NCI-H1417 (cell line): ENCODE results near the gene CEL.

Experiments
- DNase-seq, 3 experiments: peaks; one replicate each; lab custom pipeline; 2025; lab: John Stamatoyannopoulos, UW

The CEL gene

DNA sequence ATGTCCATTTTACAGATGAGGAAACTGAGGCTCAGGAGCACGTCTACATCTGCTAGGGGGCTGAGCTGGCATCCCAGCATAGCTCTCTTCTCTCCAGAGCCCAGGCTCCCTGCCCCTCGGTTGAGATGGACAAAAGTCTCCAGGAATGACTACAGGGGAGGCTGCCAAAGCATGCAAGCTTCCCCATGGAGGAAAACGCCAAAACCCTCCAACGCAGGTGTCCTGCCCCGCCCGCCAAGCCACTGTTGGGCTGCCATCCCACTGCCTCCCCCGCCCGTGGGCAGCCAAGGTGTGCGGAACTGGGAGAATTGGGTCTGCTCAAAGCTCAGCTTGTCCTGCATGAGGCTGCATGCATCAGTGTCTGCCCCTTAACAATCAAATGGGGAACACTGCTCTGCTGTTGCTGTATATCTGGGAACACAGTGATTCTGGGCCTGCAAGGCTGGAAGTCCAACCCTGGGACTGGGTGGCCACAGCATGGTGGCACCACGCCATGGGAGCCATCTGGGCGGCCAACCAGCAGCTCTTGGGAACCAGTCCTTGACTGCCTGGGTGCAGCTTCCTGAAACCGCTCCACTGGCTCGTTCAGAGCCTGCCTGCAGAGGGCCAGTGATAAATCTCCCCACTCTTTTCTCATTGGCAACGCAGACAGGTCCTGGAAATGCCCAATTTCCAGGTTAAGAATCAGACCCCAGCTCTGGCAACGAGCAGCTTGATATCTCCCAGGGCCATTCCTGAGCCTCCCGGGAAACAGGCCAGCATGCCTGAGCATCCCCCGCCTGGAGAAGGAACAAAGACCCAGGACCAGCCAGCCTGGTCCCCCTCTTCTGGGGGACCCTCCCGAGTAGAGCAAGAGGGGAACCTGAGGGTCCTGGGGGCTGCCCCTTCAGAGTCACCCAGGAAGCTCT, 55.7 kb downstream of the CEL start:
- no peak for DNase-seq

DNA sequence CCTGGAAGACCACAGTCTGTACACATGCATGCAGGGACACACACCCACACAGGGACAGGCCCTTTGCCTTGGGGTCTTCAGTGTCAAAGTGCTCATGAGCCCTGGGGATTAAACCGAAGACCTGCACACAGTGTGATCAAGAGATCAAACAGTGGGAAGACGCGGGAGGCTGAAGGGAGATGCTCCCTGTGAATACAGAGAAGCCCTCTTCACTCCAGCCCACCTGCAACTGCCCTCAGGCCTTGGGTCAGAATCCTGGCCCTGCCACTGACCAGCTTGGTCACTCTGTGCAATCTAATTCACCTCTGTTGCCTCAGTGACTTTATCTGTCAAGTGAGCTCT, 56.4 kb downstream of the CEL start:
- DNase-seq, result no peak

DNA sequence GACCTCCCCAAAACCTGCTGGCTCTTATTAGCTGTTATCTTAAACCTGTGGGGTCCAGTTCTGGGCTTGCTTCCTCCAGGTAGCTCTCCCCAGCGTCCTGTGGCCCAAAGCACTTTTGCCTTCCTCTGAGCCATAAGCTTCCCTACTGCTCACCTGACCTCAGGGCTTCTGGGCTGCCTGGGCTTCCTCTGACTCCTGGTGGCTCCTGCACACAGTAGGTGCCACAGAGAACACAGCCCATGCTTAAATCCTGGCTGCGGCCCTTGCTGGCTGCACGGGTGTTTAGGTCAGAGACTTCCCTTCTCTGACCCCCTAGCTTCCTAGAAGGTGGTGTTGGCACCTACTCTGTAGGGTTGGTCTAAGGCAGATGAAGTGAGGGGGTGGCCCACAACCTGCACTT, 56.8 kb downstream of the CEL start:
- no peak for DNase-seq

DNA sequence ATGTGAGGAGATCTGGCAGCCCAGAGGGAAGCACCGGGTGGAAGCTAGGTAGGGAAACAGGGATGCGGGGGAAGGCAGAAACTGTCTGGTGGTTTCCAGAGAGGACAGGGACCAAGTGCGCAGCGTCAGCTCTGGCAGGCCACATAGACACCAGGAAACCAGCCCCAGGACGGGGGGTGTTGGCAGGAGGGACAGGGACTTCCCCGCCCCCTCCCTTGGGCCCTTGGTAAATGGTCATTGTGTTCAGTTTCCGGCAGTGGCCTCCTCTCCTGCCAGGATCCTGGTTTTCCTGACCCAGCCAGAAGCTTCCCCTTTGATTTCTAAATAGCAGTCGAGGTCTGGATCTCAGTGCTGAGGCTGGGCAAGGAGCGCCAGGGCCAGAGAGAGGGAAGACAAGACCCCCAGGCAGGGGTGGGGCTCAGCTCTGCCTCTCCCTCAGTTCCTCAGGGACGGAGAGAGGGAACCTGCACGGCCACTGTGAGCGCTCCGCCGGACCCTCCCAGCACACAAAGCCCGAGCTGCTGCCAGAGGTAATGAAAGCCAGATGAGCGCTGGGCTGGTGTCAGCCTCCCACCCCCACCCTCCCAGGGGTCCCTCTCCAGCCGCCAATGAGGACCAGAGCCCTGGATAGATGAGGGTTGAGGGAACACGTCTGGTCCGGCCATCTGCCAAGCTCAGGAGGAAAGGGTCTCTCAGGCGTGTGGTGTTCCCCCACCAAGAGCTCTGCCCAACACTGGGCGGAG, 57.5 kb downstream of the CEL start:
- DNase-seq, result peak in 1 of 3 experiments; percentile 55

DNA sequence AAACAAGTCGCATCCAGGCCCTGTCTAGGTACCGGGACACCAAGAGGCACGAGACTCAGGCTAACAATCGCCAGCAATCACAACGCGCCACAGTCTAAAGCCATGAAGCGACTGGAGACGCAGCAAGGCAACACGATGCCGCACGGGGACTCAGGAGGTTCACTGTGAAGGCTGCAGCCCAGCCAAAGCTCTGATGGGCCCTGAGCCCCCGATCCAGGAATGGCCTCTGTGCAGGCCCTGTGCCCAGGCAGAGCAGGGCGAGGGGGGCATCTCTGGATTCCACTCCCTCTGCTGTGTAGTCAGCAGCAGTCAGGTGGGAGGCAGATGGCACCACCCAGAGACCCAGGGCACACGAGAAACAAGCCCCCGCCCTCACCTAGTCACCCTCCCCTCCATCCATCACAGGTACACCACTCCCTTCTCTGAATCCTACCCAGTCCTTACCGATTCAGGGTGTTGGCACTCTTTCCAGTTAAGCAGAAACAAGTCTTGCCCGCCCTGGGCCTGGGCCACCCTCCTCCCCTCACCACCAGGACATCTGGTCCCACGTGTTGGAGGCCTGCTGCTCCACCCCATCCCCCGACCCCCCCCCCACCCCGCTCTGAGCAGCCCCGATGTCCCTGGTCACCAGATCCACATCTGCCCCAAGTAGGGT, 58.2 kb downstream of the CEL start:
- DNase-seq, result peak in 1 of 3 experiments; percentile 55

DNA sequence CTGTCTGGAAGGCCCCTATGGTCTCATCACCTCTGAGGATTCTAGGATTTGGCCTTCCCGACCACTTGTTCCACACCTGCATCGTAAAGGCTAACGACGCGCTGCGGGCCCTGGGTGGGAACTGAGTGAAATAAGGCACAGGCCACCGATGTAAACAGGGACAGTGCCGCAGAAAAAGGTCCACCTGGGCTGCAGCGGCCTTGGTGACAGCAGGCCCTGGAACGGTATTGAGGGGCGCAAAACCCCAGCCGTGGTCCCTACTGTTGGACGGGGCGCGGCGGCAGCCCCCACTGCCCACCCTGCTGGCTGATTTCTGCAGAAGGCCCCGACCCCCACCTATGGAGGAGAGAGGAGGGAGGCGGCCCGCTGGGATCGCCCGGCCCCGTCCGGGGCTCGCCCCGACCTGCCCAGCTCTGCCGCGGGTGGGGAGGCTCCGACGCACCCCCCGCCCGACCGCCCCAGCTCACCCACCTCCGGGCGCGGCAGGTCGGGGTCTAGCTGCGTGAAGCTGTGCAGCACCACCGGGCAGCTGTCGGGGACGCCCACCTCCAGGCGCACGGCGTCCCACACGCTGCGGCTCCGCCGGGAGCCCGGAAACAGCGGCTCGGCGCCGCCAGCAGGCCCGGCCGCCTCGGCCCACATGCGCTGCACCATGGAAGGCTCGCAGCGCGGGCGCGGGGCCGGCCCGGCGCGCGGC, 58.9 kb downstream of the CEL start:
- peak; percentile 1 to 66 (median 53) for DNase-seq
